NAMALWA (cell line): ENCODE results near the gene NTRK2.

Source experiments
- DNase-seq: peaks from one replicate; pipeline ENCODE4 v3.0.0-alpha.2; 2015; ENCODE audit warnings: low spot score

NTRK2 gene

DNA sequence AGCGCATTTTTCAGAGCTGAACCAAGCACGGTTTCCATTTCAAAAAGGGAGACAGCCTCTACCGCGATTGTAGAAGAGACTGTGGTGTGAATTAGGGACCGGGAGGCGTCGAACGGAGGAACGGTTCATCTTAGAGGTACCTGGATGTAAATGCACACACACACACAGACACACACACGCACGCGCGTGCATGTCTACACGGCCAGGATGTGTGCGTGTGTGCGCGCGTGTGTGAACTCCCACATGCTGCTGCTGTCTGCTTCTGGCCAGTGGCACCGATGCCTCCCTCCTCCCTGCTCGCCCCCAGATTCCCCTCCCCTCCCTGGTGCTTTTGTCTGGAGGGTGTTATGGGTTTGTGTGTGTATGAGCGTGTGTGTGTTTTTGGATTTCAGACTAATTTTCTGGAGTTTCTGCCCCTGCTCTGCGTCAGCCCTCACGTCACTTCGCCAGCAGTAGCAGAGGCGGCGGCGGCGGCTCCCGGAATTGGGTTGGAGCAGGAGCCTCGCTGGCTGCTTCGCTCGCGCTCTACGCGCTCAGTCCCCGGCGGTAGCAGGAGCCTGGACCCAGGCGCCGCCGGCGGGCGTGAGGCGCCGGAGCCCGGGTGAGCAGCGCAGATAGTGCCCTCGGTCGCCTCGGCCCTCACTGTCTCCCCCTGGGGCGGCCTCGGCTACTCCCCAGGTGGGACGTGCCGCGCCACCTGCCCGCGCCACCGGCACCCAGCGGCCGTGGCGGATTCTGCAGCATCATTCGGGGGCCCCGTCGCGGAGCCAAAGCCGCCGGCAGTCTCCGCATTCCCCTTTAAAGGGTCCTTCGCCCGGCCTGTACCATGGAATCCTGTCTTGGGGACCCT is at the start of gene NTRK2:
NTRK2 (plus strand) TSS at position 442 of the 850 bp plus-strand sequence. CDS start 1,020 bp downstream, outside the sequence.
- DNase-seq: no peak

DNA sequence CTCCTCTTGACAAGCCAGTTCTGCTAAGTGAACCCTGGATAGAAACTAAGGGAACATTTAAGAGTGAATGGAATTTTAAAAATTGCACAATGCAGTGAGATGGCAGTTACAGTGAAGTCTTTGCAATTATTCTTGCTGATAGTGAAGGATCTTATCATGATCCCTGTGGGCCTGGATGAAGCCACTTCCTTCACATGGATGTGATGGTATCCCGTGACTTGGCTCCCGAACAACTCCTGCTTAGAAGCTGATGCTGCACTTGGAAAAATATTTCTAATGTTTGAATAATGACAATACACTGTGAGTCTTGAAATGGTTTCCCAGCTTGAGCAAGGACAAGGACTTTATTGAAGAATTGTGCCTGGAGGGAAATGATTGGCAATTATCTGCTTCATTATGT is 49.2 kb upstream of the NTRK2 start:
- no peak for DNase-seq

DNA sequence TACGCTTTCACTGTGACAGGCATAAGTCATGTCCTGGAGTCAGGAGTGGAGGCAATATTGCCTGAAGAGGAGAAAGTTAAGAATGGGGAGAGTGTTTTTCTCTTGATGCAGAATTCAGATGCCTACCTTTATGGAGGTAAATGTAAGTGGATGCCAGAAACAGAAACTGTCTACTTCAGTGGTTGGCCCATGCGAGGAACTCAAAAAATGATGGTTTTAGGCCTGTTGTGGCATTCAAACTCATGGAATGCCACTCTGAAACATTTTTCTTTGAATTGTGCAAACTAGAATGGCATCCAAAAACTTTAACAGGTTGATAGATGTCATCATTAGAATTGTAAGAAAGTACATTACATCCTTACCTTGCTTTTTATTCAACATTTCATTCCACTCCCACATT is 47.7 kb upstream of the NTRK2 start:
- no peak for DNase-seq

DNA sequence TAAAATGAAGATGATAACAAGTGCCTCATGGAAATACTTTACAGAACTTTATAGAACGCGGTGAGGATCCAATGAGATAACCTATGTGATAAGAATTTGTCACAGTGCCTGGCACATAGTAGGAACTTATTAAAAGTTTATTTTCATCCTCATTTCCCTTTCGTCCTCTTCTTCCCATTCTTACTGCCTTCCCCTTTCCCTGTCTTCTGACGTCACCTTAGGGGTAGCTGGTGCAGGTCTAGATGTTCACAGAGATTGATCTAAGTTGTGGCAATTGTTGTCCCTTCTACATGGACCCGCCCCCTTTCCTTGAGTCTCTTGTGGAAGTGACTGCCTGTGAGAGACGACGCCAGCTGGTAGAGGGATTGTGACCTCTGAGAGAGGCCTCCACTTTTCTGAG is 46.5 kb upstream of the NTRK2 start:
- DNase-seq: no peak

DNA sequence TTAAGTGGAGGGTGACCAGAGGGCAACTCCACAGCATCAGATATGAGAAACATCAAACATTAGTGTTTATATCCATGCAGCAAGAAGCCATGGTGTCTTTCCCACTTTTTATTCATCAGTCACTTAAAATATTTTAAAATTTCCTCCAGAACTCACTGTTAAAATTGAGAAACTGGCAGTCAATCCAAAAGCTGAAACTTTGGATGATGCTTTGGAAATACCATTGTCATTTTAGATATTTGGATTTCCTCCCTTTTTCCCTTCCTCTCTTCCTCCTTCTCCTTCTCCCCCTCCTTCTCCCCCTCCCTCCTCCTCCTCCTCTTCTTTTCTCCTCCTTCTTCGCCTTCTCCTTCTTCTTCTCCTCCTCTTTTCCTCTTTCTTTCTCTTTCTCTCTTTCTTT is 33.1 kb upstream of the NTRK2 start:
- DNase-seq: no peak

DNA sequence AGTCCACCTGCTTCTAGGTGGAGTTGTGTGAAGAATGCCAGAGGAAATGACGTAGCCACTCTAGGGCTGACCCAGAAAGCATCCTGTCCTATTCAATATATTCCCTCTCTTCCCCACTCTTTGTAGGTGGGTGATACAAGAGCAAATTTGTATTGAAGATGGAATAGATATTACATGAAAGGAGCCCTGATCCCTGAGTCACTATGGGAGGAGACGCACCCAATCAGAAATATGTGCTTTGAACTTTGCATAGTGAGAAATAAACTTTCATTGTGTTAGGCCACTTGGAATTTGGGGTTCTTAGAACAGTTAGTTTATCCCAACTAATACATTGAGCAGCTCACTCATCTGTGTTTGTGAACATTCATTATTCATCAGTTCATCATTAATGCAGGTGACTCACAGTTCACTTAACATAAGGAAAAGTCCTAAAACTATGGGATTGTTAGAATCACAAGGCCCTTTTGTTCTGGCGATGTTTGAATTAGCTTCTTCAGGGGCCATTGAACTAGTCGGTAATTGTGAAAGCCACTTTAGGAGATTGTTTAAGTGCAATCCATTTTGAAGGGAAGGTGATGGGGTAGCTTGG is 26.9 kb upstream of the NTRK2 start:
- no peak for DNase-seq

DNA sequence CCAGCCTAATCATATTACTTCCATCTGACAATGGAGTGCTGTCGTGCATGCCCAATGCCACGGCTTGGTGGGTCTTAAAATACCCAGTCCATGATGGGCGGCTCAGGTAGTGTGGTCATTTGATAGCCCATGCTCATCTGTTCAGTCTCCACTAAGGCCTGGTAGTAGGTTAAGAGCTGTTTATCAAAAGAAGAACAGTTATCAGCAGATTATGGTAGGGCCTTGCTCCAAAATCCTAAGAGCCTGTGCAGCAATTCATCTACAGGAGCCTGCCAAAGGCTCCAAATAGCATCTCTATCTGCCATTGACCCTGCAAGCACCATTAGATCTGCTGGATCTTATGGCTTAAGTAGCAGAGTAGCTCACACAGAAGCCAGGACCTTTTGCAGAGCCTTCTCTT is 21.8 kb upstream of the NTRK2 start:
- DNase-seq: no peak

DNA sequence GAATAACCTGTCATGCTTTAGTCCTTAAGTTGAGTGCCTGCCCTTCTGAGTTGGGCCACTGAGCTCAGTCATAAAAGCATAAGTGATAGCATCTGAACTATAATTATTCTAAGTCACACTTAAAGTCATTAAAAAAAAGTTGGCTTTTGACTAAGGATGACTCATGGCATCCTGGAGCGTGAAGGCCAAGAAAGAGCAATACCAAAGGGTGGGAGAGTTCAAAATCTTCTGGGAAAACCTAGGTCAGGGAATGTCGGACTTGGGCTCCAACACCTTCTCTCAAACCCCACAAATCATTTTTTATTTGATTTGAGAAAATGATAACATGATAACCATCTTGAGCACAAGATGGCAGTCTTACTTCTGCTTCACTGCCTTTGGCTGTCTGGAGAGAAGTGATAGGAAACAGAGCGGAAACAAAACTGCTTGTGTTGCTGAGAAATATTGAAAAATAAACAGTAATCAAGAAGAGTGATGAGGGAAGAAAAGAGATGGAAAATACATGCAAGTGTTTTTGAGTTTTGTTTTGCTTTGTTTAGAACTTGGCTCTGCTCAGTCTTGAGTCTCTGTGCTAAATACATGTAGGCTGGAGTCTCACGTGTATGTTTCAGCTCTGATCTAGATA is 16.9 kb upstream of the NTRK2 start:
- no peak for DNase-seq

DNA sequence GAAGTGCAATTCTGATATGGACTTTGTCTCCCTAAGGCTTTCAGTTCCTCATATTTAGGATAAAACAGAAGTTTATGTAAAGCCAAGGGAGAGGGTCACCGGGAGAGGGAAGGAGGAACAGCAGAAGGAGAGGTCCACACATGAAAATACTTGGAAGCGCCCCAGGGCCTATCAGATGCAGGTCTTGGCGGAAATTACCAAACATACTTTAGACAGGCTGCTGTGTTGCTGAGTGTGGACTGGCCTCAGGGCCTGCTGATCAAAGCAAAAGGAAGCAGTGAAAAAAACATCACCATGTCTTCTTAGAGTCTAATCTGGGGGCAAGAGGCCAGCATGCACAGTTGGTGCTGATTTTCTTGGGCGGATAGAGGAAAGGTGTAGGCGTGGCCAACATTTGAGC is 14.1 kb upstream of the NTRK2 start:
- no peak for DNase-seq

DNA sequence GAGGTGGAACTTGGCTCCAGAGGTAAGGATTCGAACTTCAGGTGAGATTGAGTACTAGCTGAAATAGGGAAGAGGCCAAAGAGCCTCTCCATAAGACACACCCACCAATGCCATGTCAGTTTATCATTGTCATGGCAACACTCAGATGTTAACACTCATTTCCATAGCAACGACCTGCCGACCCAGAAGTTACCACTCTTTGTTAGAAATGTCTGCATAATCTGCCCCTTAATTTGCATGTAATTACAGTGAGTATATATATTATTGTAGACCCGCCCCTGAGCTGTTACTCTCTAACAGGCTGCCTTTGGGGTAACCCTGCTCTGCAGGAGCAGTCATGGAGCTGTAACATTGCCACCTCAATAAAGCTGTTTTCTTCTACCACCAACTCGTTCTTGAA is 10.2 kb upstream of the NTRK2 start:
- peak; percentile 7 for DNase-seq

DNA sequence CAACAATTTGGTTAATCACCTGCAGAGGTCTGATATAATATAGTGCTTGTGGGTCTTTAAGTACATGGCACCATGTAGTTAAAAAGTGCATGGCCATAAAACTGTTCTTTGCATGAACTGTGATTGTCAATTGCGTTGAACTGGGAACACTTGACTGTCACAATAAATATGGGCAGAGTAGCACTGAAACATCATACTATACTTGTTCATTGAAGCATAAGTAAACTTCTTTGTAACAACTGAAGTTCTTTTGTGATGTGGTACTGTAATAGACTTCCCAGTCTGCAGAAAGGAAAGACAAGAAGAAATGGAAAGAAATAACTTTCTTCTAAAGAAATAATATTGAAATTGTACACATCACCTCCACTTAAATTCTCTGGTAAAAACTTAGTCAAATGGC is 9.8 kb upstream of the NTRK2 start:
- DNase-seq: no peak

DNA sequence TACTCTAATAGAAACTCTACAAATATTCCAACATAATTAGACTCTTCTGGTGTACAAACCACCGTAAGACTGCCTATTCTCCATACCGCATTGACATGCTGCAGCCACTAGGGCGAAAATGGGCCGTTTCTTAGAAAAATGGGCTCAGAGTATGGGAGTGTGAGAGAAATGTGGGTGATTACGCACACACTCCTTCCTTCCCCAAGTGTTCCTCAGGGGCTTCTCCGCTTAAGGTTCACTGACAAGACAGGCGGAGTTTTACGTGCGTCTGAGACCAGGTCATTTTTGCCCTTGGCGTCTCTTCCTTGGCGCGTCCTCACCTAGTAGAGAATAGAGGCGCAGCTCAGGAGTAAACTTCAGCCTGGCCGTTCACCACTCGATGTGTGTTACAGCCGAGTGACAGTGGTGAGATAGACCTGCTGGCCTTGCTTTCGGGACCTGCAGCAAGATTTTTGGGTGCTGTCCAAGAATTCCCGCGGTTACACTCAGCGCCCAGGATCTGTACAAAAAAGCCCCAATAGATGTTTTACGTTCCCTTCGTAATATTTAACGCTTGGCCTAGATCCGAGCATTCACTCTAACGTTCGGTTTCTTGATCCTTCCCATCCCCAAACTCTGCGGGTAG is 1.8 kb upstream of the NTRK2 start:
- DNase-seq: peak; percentile 11

DNA sequence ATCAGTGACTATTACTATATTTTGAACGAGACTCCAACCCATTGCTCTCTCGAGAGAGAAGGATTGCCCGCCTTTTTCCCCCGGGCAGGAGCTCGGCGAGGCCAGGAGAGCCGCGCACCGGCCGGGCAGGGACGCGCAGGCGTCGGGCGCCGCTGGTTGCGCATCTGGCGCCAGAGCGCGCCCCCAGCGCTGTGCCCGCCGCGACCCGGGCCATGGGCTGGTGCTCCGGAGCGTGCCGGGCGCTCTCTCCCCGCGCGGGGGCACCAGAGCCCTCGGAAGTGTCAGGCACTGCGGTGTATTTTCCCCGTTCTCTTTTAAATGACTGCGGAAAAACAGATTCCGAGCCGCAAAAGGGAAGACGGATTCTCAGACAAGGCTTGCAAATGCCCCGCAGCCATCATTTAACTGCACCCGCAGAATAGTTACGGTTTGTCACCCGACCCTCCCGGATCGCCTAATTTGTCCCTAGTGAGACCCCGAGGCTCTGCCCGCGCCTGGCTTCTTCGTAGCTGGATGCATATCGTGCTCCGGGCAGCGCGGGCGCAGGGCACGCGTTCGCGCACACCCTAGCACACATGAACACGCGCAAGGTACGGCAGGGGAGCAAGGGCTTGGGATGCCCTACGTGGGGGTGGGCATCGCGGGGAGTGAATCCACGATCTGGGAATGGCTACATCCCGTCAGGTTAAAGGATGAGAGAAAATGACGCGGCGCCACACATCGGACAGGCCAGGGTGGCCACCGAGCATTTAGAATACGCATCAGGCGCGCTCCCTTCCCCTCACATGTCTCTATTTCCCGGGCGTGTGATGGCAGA is 1.1 kb upstream of the NTRK2 start:
- no peak for DNase-seq

DNA sequence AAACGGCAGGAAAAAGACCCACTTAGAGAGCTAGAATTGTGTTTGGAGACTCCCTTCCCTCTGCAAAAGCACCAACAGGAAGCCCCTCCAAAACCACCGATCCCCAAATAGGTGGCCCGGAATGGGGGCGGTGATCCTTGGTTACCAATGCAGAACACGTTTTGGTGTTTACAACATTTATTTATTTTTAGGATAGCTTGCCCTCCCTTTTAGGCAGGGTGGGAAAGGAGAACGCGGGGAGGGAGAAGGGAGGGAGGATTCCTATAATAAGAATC is 579 bp upstream of the NTRK2 start:
- DNase-seq: no peak

DNA sequence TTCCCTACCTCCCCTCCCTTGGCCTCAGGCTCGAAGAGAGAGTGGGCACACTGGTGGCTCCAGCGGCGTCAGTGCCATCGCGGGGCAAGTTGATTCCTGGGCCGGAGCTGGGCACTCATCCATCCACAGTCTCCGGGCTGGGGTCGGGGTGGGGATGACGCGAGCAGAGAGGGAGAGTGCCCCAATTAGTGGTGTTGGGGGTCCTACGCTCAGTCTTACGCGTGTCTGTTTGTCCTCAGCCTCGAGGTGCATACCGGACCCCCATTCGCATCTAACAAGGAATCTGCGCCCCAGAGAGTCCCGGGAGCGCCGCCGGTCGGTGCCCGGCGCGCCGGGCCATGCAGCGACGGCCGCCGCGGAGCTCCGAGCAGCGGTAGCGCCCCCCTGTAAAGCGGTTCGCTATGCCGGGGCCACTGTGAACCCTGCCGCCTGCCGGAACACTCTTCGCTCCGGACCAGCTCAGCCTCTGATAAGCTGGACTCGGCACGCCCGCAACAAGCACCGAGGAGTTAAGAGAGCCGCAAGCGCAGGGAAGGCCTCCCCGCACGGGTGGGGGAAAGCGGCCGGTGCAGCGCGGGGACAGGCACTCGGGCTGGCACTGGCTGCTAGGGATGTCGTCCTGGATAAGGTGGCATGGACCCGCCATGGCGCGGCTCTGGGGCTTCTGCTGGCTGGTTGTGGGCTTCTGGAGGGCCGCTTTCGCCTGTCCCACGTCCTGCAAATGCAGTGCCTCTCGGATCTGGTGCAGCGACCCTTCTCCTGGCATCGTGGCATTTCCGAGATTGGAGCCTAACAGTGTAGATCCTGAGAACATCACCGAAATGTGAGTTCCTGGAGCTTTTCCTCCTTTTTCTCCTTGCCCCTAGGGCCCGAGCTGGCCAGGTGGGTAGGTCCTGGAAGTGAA is 861 bp downstream of the NTRK2 start:
- DNase-seq: no peak

DNA sequence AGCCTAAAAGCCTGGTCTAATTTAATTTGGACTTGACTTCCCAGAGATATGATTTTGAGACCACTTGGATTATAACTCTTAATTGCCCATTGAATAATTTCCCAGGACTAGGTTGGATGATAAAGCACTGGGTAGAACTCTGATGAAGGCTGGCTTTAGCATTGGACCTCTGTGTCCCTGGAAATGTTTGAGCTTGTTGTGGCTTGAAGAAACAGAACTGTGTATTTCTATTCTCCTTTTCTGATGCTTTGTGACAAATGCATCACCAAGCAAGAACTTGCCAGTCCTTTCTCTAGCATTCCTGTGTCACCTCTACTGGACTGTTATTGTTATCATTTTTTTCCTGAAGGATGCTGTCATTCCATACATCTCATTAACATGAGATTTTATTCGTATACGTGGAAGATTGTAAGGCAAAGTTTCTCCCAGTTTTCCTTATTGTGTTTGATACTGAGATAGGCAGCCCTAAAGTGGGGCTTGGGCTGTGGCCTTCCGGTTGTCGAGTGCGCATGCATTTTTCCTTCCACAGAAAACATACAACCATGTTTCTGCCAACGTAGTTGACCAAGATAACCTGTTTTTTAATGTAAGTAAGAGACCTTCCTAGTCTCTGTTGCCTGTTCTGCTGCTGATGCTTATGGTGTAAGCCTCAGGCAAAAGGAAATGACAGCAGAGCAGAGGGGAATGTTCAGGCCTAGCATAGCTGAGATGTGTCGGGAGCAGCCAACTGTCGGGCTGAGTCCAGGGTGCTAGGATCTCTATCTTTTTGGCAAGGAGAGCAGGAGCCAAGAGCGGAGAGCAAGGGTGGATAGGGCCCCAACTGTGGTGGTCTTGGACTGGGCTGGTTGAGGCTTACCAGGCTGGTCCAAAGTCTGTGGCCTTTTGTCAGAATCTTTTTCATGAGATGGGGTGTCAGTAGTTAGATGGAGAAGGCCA is 2.3 kb downstream of the NTRK2 start:
- DNase-seq: no peak

DNA sequence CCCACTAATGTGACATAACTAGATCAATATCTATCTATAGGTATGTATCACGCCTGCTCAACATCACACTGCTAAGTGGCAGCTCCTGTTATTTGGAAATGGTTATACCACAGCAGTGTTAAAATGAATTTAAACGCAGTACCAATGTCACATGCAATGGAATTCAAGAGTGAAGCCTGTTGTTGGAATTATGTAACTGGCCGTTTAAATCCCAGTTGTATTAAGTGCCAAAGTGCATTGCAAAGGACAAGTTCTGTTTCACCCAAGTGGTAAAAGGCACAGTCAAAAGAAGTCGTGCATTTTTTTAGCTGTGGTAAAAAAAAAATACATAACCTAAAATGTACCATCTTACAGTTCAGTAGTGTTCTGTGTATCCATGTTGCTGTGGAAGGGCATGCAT is 4.3 kb downstream of the NTRK2 start:
- DNase-seq: no peak

DNA sequence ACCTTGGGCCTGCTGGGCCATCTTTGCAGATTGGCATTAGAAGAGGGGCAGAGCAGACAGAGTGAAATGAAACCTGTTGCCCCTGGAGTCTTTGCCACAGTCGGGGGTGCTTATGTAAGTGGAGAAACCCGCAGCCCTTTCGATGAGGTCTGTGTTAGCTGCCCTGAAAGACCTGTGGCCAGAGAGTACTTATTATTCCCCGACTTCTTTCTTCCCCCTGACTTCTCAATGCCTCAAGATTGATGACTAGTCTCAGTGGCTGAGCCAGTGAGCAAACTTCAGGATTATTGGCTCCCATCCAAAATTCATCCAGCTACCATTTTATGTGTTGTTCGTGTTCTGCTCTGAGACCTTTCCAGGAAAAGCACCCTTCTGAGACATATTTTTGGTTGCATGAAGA is 7.6 kb downstream of the NTRK2 start:
- no peak for DNase-seq

DNA sequence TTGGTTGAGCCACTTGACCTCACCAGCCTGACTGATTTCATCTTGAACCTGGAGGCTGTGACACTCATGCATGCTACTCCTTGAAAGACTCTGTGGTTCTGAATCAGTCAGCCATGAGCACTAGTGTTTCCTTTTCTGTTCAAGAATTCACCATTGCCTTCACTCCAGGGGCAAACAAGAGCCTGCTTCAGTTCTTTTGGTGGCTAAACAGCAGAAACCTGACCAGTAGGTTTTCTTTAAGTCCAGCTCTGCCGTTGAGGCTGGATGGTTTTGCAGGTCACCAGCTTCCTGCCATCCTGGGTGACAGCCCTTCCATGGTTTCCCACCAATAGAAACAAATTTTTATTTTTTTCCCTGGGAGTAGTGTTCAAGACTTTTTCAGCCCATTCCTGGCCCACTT is 10.0 kb downstream of the NTRK2 start:
- DNase-seq: no peak
